ENCODE results near the gene NLRC5. TPM values are rescaled to one million over a fixed set of nuclear protein-coding genes. Genes with fewer than 3 reads are reported as not detected.
"Not testable (repeated sequence)": the region's sequence is repeated elsewhere in the genome, so short reads cannot be mapped to it uniquely, and the experiment has no call there.

The NLRC5 gene
- total and polyA plus RNA-seq, 5 donors from 2014 or later: 75.3 to 842 (median 98.2) TPM

DNA sequence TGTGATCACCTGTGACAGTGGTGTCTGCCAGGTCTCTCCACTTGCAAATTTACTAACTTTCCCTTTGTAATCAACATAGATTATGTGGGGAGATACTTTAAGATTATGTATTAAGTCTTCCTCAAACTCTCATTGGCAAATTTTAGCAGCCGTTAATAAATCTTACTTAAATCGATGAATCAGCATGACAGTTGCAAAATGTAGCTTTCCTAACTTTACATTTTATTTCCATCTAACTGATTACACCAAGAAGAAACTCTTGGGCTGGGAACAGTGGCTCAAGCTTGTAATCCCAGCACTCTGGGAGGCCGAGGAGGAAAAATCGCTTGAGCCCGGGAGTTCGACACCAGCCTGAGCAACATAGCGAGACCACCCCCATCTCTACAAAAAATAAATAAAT lies 79.7 kb downstream of the NLRC5 start:
- no peak overlapping the region for H3K4me3 Mint-ChIP-seq
- no peak for ATAC-seq (ENCODE audit: low read depth in 2 of 2)
- peaks cover 0 to 8% (median 7%) of the 10 kb centered on the region in 4 donors for H3K4me1 Mint-ChIP-seq
- H3K27ac Mint-ChIP-seq: peak overlapping the region in 2 of 3 donors; percentile 65 to 87
- no peak overlapping the region for H3K4me3 ChIP-seq (ENCODE audit: low read depth, low read length)
- H3K27me3 Mint-ChIP-seq: no peaks in the 10 kb centered on the region
- H3K27me3 ChIP-seq (ENCODE audit: control insufficient read depth, insufficient read depth, low read length): no peaks in the 10 kb centered on the region
- no peak for DNase-seq
- no peak overlapping the region for H3K27ac ChIP-seq (ENCODE audit: insufficient read depth, low read length, poor library complexity, severe bottlenecking)
- H3K4me1 ChIP-seq (ENCODE audit: control insufficient read depth, insufficient read depth, low read length, poor library complexity, severe bottlenecking): no peaks in the 10 kb centered on the region
- H3K9me3 ChIP-seq (ENCODE audit: control insufficient read depth in 2 of 2, low read length in 2 of 2): no peaks in the 10 kb centered on the region
- H3K9me3 Mint-ChIP-seq: peaks cover 0 to 2% (median 0%) of the 10 kb centered on the region in 7 donors
- peaks cover 71% of the 10 kb centered on the region for H3K36me3 ChIP-seq (ENCODE audit: control insufficient read depth, insufficient read depth, low read length)
- H3K36me3 Mint-ChIP-seq: peaks cover 27% of the 10 kb centered on the region

DNA sequence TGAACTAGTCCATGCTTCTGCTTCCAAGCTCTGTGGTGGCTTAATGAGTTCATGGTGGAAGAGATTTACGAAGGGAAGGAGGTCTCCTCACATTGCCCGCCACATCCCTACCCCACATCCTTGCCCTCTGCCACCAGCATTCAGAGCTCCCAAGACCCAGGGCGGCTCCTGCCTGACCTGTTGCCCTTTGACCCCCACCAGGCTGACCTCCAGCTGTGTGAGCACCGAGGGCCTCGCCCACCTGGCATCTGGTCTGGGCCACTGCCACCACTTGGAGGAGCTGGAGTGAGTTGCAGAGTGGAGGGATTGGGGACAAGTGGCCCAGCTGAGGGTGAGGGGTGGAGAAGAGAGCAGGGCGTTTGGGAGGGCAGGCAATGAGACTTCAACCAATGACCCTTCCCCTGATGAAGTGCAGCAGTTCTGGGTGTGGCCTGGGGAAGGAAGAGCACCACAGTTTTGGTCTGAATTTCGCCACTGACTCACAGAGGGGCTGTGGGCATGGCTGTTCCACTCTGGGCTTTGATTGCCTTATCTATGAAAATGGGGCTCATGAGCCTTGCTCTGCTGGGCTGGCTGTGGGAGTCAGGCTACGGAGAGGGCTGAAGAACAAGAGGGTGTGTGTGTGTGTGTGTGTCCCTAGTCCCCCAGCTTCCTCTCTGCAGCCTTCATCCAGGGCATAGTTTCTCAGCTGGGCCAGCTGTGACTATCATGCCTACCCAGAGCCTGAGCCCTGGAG lies 80.4 kb downstream of the NLRC5 start:
- Histone ChIP-seq H3K4me1 (ENCODE audit: control insufficient read depth, insufficient read depth, low read length, poor library complexity, severe bottlenecking) (no peaks in the 10 kb centered on the region), H3K27me3 (ENCODE audit: control insufficient read depth, insufficient read depth, low read length) (no peaks in the 10 kb centered on the region), H3K9me3 (ENCODE audit: control insufficient read depth in 2 of 2, low read length in 2 of 2) (no peaks in the 10 kb centered on the region), H3K36me3 (ENCODE audit: control insufficient read depth, insufficient read depth, low read length) (peaks cover 79% of the 10 kb centered on the region), H3K27ac (ENCODE audit: insufficient read depth, low read length, poor library complexity, severe bottlenecking) (peak overlapping the region; percentile 48), H3K4me3 (ENCODE audit: low read depth, low read length) (no peak overlapping the region)
- Mint-ChIP-seq H3K27ac (peak overlapping the region; percentile 32 to 87 (median 62)), H3K4me1 (peaks cover 0 to 8% (median 7%) of the 10 kb centered on the region in 4 donors), H3K9me3 (peaks cover 0 to 2% (median 0%) of the 10 kb centered on the region in 7 donors), H3K27me3 (no peaks in the 10 kb centered on the region), H3K4me3 (no peak overlapping the region), H3K36me3 (peaks cover 27% of the 10 kb centered on the region)
- no peak for DNase-seq
- ATAC-seq (ENCODE audit: low read depth in 2 of 2): no peak

DNA sequence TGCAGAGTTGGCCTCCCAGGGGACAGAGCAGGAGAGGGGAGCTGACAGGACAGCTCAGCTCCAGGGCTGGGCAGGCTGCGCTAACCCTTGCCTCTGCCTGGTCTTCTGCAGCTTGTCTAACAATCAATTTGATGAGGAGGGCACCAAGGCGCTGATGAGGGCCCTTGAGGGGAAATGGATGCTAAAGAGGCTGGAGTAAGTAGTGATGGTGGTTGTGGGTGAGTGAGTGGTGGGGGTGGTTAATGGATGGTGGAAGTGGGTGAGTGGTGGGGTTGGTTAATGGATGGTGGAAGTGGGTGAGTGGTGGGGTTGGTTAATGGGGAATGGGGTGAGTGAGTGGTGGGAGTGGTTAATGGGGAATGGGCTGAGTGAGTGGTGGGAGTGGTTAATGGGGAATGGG lies 81.1 kb downstream of the NLRC5 start:
- no peak for DNase-seq
- H3K27me3 ChIP-seq (ENCODE audit: control insufficient read depth, insufficient read depth, low read length): no peaks in the 10 kb centered on the region
- H3K9me3 ChIP-seq (ENCODE audit: control insufficient read depth in 2 of 2, low read length in 2 of 2): no peaks in the 10 kb centered on the region
- Mint-ChIP-seq H3K4me1 (peaks cover 0 to 8% (median 7%) of the 10 kb centered on the region in 4 donors), H3K4me3 (no peak overlapping the region), H3K36me3 (peaks cover 27% of the 10 kb centered on the region), H3K9me3 (peaks cover 0 to 2% (median 0%) of the 10 kb centered on the region in 7 donors), H3K27ac (peak overlapping the region in 1 of 3 donors; percentile 32), H3K27me3 (no peaks in the 10 kb centered on the region)
- no peak overlapping the region for H3K4me3 ChIP-seq (ENCODE audit: low read depth, low read length)
- peaks cover 79% of the 10 kb centered on the region for H3K36me3 ChIP-seq (ENCODE audit: control insufficient read depth, insufficient read depth, low read length)
- ATAC-seq (ENCODE audit: low read depth in 2 of 2): no peak
- no peaks in the 10 kb centered on the region for H3K4me1 ChIP-seq (ENCODE audit: control insufficient read depth, insufficient read depth, low read length, poor library complexity, severe bottlenecking)
- peak overlapping the region; percentile 48 for H3K27ac ChIP-seq (ENCODE audit: insufficient read depth, low read length, poor library complexity, severe bottlenecking)

DNA sequence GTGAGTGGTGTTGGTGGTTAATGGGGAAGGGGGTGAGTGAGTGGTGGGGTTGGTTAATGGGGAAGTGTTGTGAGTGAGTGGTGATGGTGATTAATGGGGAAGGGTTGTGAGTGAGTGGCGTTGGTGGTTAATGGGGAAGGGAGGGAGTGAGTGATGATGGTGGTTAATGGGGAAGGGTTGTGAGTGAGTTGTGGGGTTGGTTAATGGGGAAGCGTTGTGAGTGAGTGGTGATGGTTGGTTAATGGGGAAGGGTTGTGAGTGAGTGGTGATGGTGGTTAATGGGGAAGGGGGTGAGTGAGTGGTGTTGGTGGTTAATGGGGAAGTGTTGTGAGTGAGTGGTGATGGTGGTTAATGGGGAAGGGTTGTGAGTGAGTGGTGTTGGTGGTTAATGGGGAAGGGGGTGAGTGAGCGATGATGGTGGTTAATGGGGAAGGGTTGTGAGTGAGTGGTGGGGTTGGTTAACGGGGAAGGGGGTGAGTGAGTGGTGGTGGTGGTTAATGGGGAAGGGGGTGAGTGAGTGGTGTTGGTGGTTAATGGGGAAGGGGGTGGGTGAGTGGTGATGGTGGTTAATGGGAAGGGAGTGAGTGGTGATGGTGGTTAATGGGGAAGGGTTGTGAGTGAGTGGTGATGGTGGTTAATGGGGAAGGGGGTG lies 81.8 kb downstream of the NLRC5 start:
- DNase-seq; H3K4me1 Mint-ChIP-seq; H3K27me3 ChIP-seq (ENCODE audit: control insufficient read depth, insufficient read depth, low read length); H3K27me3 Mint-ChIP-seq; H3K4me3 Mint-ChIP-seq; H3K9me3 ChIP-seq (ENCODE audit: control insufficient read depth in 2 of 2, low read length in 2 of 2); H3K4me3 ChIP-seq (ENCODE audit: low read depth, low read length); H3K27ac ChIP-seq (ENCODE audit: insufficient read depth, low read length, poor library complexity, severe bottlenecking); H3K4me1 ChIP-seq (ENCODE audit: control insufficient read depth, insufficient read depth, low read length, poor library complexity, severe bottlenecking); H3K9me3 Mint-ChIP-seq; ATAC-seq (ENCODE audit: low read depth in 2 of 2): not testable (repeated sequence)
- peaks cover 29% of the 10 kb centered on the region for H3K36me3 Mint-ChIP-seq
- peaks cover 81% of the 10 kb centered on the region for H3K36me3 ChIP-seq (ENCODE audit: control insufficient read depth, insufficient read depth, low read length)
- H3K27ac Mint-ChIP-seq: peak overlapping the region in 1 of 3 donors; percentile 55

DNA sequence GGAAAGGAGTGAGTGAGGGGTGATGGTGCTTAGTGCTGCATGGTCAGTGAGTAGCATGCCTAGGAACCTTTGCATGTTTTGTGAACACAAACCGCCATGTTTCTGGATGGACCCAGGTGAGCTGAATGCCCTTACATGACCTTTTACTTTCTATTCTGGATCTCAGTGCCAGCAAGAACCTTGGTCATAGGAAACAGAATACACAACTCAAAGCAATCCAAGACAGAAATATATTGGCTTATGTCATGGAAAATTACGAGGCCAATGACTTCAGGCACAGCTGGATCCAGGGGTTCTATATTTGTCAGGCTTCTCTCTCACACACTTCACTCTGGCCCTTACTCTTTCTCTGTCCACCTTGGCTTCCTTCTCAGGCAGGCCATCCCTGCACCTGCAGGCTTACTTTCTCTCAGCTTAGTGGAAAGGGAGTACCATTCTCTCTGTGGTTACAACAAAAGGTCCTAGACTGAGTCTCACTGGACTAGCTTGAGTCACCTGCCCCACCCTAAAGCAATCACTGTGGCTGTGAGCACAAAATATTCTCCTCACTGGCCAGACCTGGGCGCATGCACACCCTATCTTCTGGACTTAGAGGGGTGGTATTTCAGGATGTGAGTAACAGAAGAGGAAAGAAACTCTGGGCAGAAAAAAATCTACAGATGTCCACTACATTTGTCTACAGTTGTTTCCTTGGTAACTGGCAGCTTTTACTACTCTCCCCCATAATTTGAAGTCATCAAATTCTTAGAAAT lies 82.7 kb downstream of the NLRC5 start:
- DNase-seq: no peak
- peaks cover 33% of the 10 kb centered on the region for H3K36me3 Mint-ChIP-seq

DNA sequence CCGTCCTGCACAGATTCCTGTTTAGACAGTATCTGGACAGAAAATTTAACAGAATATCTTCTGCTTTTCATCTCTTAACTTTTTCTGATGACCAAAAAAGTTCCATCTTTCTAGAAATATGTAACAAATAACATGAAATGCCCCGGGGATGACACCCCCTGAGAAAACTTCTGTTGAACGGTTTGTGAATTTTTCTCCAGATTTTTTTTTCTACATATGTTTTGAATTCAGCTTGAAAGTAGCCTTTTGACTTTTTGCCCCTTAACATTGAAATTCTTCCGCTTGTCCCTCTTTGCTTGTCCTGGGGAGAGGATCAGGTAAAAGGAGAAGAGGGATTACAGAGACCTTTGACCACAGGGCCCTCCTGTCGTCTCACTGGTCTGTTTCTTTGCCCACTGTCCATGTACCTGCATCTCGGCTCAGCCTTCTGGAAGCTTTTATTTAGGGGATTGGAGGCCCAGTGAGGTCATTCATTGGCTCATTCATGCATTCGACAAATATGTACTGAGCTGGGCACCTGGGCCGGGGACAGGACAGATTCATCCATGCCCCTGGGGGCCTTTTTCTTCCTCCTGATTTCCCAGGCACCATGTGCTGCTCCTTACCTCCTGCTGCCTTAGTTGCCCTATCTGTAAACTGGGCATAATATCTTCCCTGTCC lies 83.4 kb downstream of the NLRC5 start:
- peaks cover 85% of the 10 kb centered on the region for H3K36me3 ChIP-seq (ENCODE audit: control insufficient read depth, insufficient read depth, low read length)
- H3K27me3 ChIP-seq (ENCODE audit: control insufficient read depth, insufficient read depth, low read length): no peaks in the 10 kb centered on the region
- H3K4me1 ChIP-seq (ENCODE audit: control insufficient read depth, insufficient read depth, low read length, poor library complexity, severe bottlenecking): no peaks in the 10 kb centered on the region
- DNase-seq: no peak
- Mint-ChIP-seq H3K27ac (peak overlapping the region; percentile 58 to 90 (median 63)), H3K4me1 (peaks cover 0 to 10% (median 7%) of the 10 kb centered on the region in 4 donors), H3K4me3 (no peak overlapping the region), H3K36me3 (peaks cover 29% of the 10 kb centered on the region), H3K27me3 (no peaks in the 10 kb centered on the region), H3K9me3 (no peaks in the 10 kb centered on the region)
- H3K9me3 ChIP-seq (ENCODE audit: control insufficient read depth in 2 of 2, low read length in 2 of 2): no peaks in the 10 kb centered on the region
- no peak overlapping the region for H3K4me3 ChIP-seq (ENCODE audit: low read depth, low read length)
- H3K27ac ChIP-seq (ENCODE audit: insufficient read depth, low read length, poor library complexity, severe bottlenecking): no peak overlapping the region
- ATAC-seq (ENCODE audit: low read depth in 2 of 2): no peak

More for the DNA sequence above, 82.7 kb downstream of the NLRC5 start:
- H3K36me3 ChIP-seq (ENCODE audit: control insufficient read depth, insufficient read depth, low read length): peaks cover 86% of the 10 kb centered on the region
- Mint-ChIP-seq H3K4me3 (no peak overlapping the region), H3K27me3 (no peaks in the 10 kb centered on the region), H3K27ac (peak overlapping the region in 2 of 3 donors; percentile 45 to 63), H3K9me3 (peaks cover 0 to 2% (median 0%) of the 10 kb centered on the region in 7 donors), H3K4me1 (peaks cover 0 to 10% (median 7%) of the 10 kb centered on the region in 4 donors)
- H3K4me3 ChIP-seq (ENCODE audit: low read depth, low read length): no peak overlapping the region
- no peaks in the 10 kb centered on the region for H3K9me3 ChIP-seq (ENCODE audit: control insufficient read depth in 2 of 2, low read length in 2 of 2)
- H3K27ac ChIP-seq (ENCODE audit: insufficient read depth, low read length, poor library complexity, severe bottlenecking): no peak overlapping the region
- H3K27me3 ChIP-seq (ENCODE audit: control insufficient read depth, insufficient read depth, low read length): no peaks in the 10 kb centered on the region
- no peak for ATAC-seq (ENCODE audit: low read depth in 2 of 2)
- H3K4me1 ChIP-seq (ENCODE audit: control insufficient read depth, insufficient read depth, low read length, poor library complexity, severe bottlenecking): no peaks in the 10 kb centered on the region

GRCh38 chr16:57077714-57078113 lies 88.4 kb downstream of the NLRC5 start:
- peaks cover 93% of the 10 kb centered on the region for H3K36me3 ChIP-seq (ENCODE audit: control insufficient read depth, insufficient read depth, low read length)
- Mint-ChIP-seq H3K9me3 (no peaks in the 10 kb centered on the region), H3K27me3 (no peaks in the 10 kb centered on the region), H3K36me3 (peaks cover 31% of the 10 kb centered on the region), H3K27ac (no peak overlapping the region), H3K4me3 (no peak overlapping the region), H3K4me1 (peaks cover 0 to 5% (median 1%) of the 10 kb centered on the region in 4 donors)
- DNase-seq (no peak), ATAC-seq (ENCODE audit: low read depth in 2 of 2) (no peak)
- H3K27me3 ChIP-seq (ENCODE audit: control insufficient read depth, insufficient read depth, low read length): no peaks in the 10 kb centered on the region
- H3K27ac ChIP-seq (ENCODE audit: insufficient read depth, low read length, poor library complexity, severe bottlenecking): no peak overlapping the region
- H3K4me1 ChIP-seq (ENCODE audit: control insufficient read depth, insufficient read depth, low read length, poor library complexity, severe bottlenecking): no peaks in the 10 kb centered on the region
- H3K9me3 ChIP-seq (ENCODE audit: control insufficient read depth in 2 of 2, low read length in 2 of 2): no peaks in the 10 kb centered on the region
- no peak overlapping the region for H3K4me3 ChIP-seq (ENCODE audit: low read depth, low read length)
